Natural killer cell (primary cell): ENCODE data around the gene ZKSCAN3. TPM values are rescaled to one million over a fixed set of nuclear protein-coding genes. Genes with fewer than 3 reads are reported as not detected.
"Not testable (repeated sequence)": the region's sequence is repeated elsewhere in the genome, so short reads cannot be mapped to it uniquely, and the experiment has no call there.

ENCODE experiments used
- ATAC-seq, 3 donors: fragments of 150-1000 bp in 2 of 3; fragments of 200-7000 bp in 1 of 3; cut with Tn5 transposase; 1 replicate in 1 of 3; 2 replicates in 2 of 3; pipeline ENCODE4 v1.10.0; 2021; ENCODE audit warnings: mild to moderate bottlenecking in 2 of 3, moderate library complexity in 2 of 3
- DNase-seq, 2 donors: peaks; one replicate each; pipeline versions ENCODE4 v3.0.0 to v3.0.0-alpha.2; 2013 to 2021; ENCODE audit warnings: mixed read lengths in 1 of 2
- H3K27ac ChIP-seq: one replicate; pipeline ENCODE4 v1.5.1; 2013; ENCODE audit warnings: mild to moderate bottlenecking, low read length
- H3K27me3 ChIP-seq: one replicate; pipeline ENCODE4 v1.6.1; 2013; ENCODE audit warnings: low read length; ENCODE audit not compliant: control insufficient read depth, insufficient read depth
- H3K36me3 ChIP-seq: one replicate; pipeline ENCODE4 v1.6.1; 2013; ENCODE audit warnings: low read length; ENCODE audit not compliant: control insufficient read depth, insufficient read depth
- H3K4me1 ChIP-seq: one replicate; pipeline ENCODE4 v1.6.1; 2013; ENCODE audit warnings: low read length; ENCODE audit not compliant: control insufficient read depth, insufficient read depth
- H3K4me3 ChIP-seq: one replicate; pipeline ENCODE4 v1.5.1; 2013; ENCODE audit warnings: low read length
- H3K9me3 ChIP-seq: one replicate; pipeline ENCODE4 v1.6.1; 2013; ENCODE audit warnings: low read length; ENCODE audit not compliant: control insufficient read depth, insufficient read depth
- H3K27ac Mint-ChIP-seq, 2 donors: one replicate each; pipeline ENCODE4 v1.8.0; 2022; ENCODE audit warnings: mild to moderate bottlenecking in 2 of 2, mixed read lengths in 2 of 2, moderate library complexity in 1 of 2
- H3K27me3 Mint-ChIP-seq, 2 donors: one replicate each; pipeline ENCODE4 v1.8.0; 2022; ENCODE audit warnings: low read depth in 2 of 2, mixed read lengths in 2 of 2
- H3K36me3 Mint-ChIP-seq: one replicate; pipeline ENCODE4 v1.8.0; 2022; ENCODE audit warnings: mixed read lengths
- H3K4me1 Mint-ChIP-seq, 2 donors: one replicate each; pipeline ENCODE4 v1.8.0; 2022; ENCODE audit warnings: mixed read lengths in 2 of 2
- H3K4me3 Mint-ChIP-seq: one replicate; pipeline ENCODE4 v1.8.0; 2022; ENCODE audit warnings: mild to moderate bottlenecking, moderate library complexity, mixed read lengths
- H3K9me3 Mint-ChIP-seq, 2 donors: one replicate each; pipeline ENCODE4 v1.8.0; 2022; ENCODE audit warnings: mixed read lengths in 2 of 2
- WGBS: methylation state at CpG from one replicate; pipeline ENCODE4 v1.1.7; 2013; ENCODE audit warnings: missing lambda C conversion rate; ENCODE audit not compliant: insufficient coverage; 5-methylcytosine and 5-hydroxymethylcytosine counted together
- intact Hi-C: fragments of 100-400 bp; cut with micrococcal nuclease; formaldehyde crosslinking; loops from one replicate; pipeline ENCODE4 v1.14.2; 2022
- total RNA-seq, 4 donors: library from RNA; stranded (reverse); fragments of 120-200 nt in 1 of 4; gene quantifications; one replicate each; pipeline versions ENCODE4 v1.2.3 to v1.2.4, GENCODE V29; 2013 to 2022
- TF ChIP-seq, protein P1 (sequence below): fragments of 200-600 bp; IDR thresholded peaks from one replicate; pipeline ENCODE4 v1.8.0; 2022; ENCODE audit warnings: antibody characterized with exemption

Gene ZKSCAN3
- total RNA-seq, 3 donors from 2014 or later (not counting 1 experiment from before 2014, with no cell fraction given) = 3.1 to 6.0 (median 4.7) TPM

DNA sequence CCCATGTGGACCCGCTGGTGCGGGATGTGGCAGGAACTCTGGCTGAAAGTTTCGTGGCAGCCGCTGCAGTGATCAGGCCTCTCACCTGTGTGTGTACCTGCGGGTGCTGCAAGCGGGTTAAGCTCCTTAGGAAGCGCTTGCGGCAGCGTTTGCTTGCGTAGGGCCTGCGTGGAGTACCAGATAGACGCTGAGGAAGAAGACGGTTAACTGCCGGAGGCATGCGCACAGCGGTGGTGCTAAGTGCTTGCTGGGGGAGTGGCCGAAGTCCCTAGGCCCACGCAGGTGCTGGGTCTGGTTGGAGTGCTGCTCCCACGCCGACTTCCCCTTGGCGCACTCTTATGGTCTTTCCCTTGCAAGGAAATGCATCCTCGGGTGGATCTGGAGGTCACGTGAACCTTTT, 36.8 kb upstream of the ZKSCAN3 start:
- DNase-seq = no peak
- H3K27me3 Mint-ChIP-seq = peaks cover 28 to 64% of the 10 kb centered on the region in 2 donors
- intact Hi-C loops = no loop called here
- no peak overlapping the region for H3K27ac Mint-ChIP-seq
- Histone ChIP-seq H3K4me3 (no peak overlapping the region), H3K27me3 (no peaks in the 10 kb centered on the region), H3K36me3 (no peaks in the 10 kb centered on the region), H3K4me1 (no peaks in the 10 kb centered on the region), H3K27ac (no peak overlapping the region), H3K9me3 (no peaks in the 10 kb centered on the region)
- ATAC-seq = no peak
- 95% methylated on average over 23 of the region's 23 CpGs for WGBS
- no peak overlapping the region for H3K4me3 Mint-ChIP-seq
- TF ChIP-seq, protein P1, sequence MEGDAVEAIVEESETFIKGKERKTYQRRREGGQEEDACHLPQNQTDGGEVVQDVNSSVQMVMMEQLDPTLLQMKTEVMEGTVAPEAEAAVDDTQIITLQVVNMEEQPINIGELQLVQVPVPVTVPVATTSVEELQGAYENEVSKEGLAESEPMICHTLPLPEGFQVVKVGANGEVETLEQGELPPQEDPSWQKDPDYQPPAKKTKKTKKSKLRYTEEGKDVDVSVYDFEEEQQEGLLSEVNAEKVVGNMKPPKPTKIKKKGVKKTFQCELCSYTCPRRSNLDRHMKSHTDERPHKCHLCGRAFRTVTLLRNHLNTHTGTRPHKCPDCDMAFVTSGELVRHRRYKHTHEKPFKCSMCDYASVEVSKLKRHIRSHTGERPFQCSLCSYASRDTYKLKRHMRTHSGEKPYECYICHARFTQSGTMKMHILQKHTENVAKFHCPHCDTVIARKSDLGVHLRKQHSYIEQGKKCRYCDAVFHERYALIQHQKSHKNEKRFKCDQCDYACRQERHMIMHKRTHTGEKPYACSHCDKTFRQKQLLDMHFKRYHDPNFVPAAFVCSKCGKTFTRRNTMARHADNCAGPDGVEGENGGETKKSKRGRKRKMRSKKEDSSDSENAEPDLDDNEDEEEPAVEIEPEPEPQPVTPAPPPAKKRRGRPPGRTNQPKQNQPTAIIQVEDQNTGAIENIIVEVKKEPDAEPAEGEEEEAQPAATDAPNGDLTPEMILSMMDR = no peak
- no peaks in the 10 kb centered on the region for H3K9me3 Mint-ChIP-seq
- H3K4me1 Mint-ChIP-seq = no peaks in the 10 kb centered on the region
- no peaks in the 10 kb centered on the region for H3K36me3 Mint-ChIP-seq

DNA sequence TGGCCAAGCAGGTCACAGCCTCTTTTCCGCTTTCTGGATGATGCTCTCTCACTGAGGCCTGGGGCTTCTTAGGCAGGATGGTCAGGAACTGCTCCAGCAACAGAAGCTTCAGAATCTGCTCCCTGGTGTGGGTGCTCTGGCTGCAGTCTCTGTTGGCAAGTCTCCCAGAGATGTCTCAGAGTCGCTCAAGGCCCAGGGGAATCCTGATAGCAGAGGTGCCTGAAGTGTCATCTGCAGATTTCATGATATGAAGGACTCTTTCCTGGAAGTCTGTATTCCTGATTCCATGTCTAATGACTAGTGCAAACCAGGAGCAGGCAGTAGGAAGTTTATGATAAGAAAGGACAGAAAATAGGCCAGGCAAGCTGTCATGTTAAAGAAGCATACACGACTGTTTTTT, 34.1 kb upstream of the ZKSCAN3 start:
- Histone ChIP-seq H3K27me3 (no peaks in the 10 kb centered on the region), H3K27ac (no peak overlapping the region), H3K4me1 (no peaks in the 10 kb centered on the region), H3K4me3 (no peak overlapping the region), H3K9me3 (no peaks in the 10 kb centered on the region), H3K36me3 (no peaks in the 10 kb centered on the region)
- intact Hi-C loops = no loop called here
- WGBS = 87% methylated on average over 3 of the region's 3 CpGs
- no peak for DNase-seq
- H3K4me3 Mint-ChIP-seq = no peak overlapping the region
- H3K27me3 Mint-ChIP-seq = peaks cover 15 to 39% of the 10 kb centered on the region in 2 donors
- H3K27ac Mint-ChIP-seq = no peak overlapping the region
- no peaks in the 10 kb centered on the region for H3K9me3 Mint-ChIP-seq
- TF ChIP-seq, protein P1 = no peak
- no peaks in the 10 kb centered on the region for H3K36me3 Mint-ChIP-seq
- ATAC-seq = no peak
- H3K4me1 Mint-ChIP-seq = no peaks in the 10 kb centered on the region

DNA sequence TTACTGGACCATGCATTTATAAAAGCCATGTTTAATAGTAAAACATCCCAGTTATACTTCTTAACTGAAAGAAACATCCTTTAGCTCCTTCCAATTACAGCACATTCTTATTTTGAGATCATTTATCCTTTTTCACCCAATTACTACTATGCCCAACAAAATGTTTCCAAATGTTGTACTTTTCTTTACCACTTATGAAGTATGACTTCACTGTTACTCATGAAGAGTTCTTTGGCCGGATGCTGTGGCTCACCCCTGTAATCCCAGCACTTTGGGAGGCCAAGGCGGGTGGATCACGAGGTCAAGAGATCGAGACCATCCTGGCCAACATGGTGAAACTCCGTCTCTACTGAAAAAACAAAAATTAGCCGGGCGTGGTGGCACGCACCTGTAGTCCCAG, 31.9 kb upstream of the ZKSCAN3 start:
- H3K4me1 ChIP-seq, H3K36me3 Mint-ChIP-seq, H3K4me1 Mint-ChIP-seq, H3K9me3 ChIP-seq, H3K27me3 ChIP-seq, H3K27ac Mint-ChIP-seq, DNase-seq, H3K4me3 ChIP-seq, H3K4me3 Mint-ChIP-seq, ATAC-seq, intact Hi-C loops, H3K36me3 ChIP-seq, H3K27ac ChIP-seq, H3K9me3 Mint-ChIP-seq: not testable (repeated sequence)
- 86% methylated on average over 8 of the region's 8 CpGs for WGBS
- peaks cover 12 to 33% of the 10 kb centered on the region in 2 donors for H3K27me3 Mint-ChIP-seq

DNA sequence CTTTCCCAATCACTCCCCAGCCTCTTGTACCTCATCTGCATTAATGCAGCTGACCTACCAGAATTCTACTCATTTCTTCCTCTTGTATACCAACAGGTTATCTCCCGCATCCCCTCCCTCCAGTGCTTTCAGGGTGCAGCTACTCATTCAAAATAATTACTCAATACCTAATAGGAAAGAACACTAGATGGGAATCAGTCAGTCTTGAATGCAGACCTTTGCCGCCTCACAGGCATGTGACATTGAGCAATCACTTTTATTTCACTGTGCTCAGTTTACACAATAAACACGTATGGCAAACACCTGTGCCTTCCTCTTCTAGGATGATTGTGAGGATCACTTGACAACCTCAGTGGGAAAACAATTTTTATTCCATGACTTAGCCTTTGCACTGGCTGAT, 27.1 kb upstream of the ZKSCAN3 start:
- no peak overlapping the region for H3K27ac ChIP-seq
- 86% methylated on average over 3 of the region's 3 CpGs for WGBS
- H3K4me3 ChIP-seq = no peak overlapping the region
- no peak for DNase-seq
- peaks cover 23% of the 10 kb centered on the region for H3K36me3 Mint-ChIP-seq
- H3K4me1 ChIP-seq = no peaks in the 10 kb centered on the region
- H3K27ac Mint-ChIP-seq = no peak overlapping the region
- no peaks in the 10 kb centered on the region for H3K27me3 ChIP-seq
- peaks cover 20% of the 10 kb centered on the region for H3K9me3 ChIP-seq
- peaks cover 9 to 24% of the 10 kb centered on the region in 2 donors for H3K27me3 Mint-ChIP-seq
- peaks cover 3% of the 10 kb centered on the region for H3K36me3 ChIP-seq
- TF ChIP-seq, protein P1 = no peak
- H3K9me3 Mint-ChIP-seq = peaks cover 7 to 13% of the 10 kb centered on the region in 2 donors
- no peak overlapping the region for H3K4me3 Mint-ChIP-seq
- no peak for ATAC-seq
- no peaks in the 10 kb centered on the region for H3K4me1 Mint-ChIP-seq
- intact Hi-C loops = no loop called here
